Stimulated activated CD8-positive, alpha-beta memory T cell treated with anti-CD3 and anti-CD28 coated beads, Interleukin-7, amount 100 ng/mL, for 1 hour (primary cell): ENCODE measurements around the gene SERPINA1.

Experiments
- DNase-seq, 2 donors: peaks; one replicate each; pipeline ENCODE4 v3.0.0-alpha.2; 2020; ENCODE audit warnings: low read depth in 2 of 2

Gene SERPINA1

GRCh38 chr14:94397289-94398181, 9.1 kb upstream of the SERPINA1 start:
- DNase-seq = no peak

DNA sequence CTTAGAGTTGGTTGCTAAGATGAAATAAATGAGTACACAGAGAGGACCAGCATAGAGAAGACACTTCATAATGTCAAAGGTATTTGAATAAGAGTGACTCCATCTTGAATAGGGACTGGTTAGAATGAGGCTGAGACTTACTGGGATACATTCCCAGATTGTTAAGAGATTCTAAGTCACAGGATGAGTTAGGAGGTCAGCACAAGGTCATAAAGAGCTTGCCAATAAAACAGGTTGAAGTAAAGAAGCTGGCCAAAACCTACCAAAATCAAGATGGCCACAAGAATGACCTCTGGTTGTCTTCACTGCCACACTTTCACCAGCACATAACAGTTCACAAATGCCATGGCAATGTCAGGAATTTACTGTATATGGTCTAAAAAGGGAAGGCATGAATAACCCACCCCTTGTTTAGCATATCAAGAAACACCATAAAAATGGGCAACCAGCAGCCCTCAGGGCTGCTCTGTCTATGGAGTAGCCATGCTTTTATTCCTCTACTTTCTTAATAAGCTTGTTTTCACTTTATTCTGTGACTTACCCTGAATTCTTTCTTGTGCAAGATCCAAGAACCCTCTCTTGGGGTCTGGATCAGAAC, 8.3 kb upstream of the SERPINA1 start:
- DNase-seq = no peak

- DNase-seq = no peak
Measured at GRCh38 chr14:94395888-94396574, 7.6 kb upstream of the SERPINA1 start.

GRCh38 chr14:94395282-94395887, 7.0 kb upstream of the SERPINA1 start:
- no peak for DNase-seq

- DNase-seq = no peak
Measured at GRCh38 chr14:94394581-94395207, 6.3 kb upstream of the SERPINA1 start.

GRCh38 chr14:94394025-94394493, 5.7 kb upstream of the SERPINA1 start:
- DNase-seq = no peak

GRCh38 chr14:94393474-94393873, 5.1 kb upstream of the SERPINA1 start:
- no peak for DNase-seq

DNA sequence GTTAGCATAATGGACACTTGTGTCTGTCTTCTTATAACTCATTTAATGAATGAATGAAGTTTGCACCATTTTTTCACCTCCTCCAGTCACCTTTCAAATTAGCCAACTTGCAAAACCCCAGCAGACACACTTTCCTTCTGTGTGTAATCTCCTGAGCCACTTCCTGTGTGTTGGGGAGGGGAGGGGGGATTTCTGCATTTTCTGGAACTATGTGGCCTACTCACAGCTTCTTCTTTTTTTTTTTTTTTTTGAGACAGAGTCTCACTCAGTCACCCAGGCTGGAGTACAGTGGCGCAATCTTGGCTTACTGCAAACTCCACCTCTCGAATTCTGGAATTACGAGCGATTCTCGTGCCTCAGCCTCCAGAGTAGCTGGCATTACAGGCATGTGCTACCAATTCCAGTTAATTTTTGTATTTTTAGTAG, 4.1 kb upstream of the SERPINA1 start:
- no peak for DNase-seq

DNA sequence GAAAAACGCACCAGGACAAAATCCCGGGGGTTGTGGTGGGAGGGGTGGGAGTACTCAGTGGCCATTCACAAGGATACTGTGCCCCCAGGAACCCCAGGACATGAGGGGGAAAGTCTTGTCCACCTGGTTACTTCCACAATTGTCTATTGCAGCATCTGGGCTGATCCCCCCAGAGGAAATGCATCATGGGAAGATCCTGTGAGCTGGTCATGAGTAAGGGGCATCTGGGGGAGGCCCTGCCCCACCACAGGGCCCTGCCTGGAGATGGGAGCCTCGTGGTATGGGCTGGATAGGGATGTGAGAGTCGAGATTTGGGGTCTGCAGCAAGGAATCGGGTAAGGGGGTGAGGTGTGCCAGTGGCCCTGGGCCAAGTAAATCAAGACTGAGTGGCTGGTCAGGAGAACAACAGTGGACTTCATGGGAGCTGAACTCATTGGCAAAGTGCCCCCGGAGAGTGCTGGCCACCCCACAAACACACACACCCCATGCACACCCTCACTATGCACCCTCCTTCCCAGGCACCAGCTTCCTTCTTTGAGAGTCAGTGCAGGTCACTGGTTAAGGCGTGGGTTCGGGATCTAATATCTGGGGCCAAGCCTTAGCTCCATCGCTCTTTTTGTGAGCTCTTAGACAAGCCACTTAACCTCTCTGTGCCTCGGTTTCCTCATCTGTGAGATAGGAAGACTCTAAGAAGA, 3.0 kb upstream of the SERPINA1 start:
- no peak for DNase-seq

- DNase-seq = no peak
Measured at GRCh38 chr14:94390372-94391086, 2.1 kb upstream of the SERPINA1 start.

DNA sequence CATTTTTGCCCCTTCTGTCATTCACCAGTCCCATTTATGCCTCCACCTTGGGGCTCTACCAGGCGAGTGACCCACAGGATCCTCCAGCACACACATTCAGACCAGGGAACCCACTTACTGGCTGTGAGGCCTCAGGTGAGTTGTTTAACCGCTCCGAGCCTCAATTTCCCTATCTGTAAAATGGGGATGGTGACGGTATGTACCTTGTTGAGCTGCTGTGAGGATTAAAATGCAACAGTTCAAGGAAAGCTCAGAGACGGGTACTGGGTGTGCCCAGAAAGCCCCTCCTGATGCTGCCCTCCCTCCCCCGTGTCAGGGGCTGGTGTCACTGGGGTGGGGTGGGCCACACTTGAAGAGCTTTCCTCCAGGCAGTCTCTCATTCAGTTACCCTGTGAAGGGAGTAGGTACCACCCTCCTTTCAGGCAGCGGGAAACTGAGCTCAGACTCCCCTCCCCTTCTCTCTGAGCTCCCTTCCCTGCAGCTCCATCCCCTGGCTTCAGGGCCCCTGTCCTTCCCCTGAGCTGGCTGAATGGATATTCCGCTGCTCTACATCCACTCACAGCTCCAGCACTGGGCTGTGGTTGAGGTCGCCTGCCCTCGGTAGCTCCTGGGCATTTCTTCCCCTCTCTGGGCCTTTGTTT, 1.4 kb upstream of the SERPINA1 start:
- DNase-seq = no peak

DNA sequence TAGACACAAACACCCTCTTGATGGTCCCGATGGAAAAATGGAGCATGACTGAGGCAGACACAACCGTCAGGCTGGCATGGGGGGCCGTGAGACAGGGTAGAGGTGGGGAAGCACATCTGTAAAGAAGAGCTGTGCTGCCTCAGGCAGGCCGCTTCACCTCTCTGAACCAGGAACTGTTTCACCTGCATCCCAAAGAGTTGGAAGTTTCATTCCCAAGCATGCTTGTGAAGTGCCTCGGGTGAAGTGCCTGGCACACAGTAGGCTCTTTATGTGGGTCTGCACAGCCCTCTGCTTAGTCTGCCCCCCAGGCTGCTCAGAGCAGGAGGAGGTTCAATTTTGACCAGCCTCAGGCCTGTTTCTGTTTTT, 685 bp upstream of the SERPINA1 start:
- no peak for DNase-seq

DNA sequence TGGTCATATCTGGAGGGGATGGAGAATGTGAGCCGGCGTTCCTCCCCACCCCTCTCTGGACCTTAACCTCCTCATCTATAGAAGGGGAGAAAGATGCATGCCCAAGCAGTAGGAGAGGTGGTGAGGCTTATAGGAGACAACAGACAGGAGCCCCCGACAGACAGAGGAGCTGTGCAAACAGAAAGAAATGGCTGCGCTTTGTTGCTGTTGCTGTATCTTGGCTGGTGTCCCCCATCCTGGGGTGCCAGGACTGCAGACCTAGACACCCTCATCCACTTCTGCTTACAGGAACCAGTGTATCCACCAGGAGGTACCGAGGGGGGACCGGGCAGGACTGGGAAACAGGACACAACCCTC, 397 bp downstream of the SERPINA1 start:
- DNase-seq = no peak

DNA sequence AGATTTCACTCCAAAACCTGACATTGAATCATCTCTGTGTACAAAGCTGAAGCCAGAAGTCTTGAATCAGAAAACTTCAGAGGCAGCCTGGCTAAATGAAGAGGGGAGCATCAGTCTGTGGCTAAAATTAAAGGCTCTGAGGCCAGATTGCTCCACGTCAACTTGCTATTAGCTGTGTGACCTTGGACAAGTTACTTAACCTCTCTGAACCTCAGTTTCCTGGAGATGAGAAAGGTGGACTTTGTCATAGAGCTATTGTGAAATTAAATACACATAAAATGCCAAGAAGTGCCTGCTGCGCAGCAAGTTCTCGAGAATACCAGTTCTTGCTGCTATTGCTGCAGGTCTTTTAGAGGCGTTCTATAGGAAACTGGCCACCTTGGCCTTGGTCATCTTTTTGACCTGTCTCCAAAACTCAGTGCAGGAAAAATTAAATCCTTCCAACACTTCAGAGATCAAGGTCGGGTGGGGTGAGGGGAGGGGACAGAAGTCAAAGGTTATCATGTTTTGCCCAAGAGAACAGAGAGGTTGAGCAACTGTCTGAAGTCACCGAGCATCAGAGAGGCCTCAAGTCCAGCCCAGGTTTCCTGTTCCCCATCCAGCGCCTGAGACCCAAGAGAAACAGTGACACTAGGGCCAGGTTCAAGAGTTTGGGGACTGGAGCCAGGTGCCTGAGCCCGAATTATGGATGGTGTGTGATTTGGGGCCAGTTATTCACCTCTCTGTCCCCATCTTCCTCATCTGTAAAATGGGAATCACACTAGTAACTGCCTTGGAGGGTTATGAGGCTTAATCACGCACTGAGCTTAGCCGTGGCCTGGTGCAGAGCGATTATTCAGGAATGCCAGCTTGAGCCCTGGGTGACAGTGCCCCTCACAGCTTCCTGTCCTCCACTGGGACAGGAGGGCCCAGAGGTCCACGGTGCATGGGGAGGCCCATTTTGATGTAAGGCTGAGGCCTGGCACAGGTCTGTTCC, 1.1 kb downstream of the SERPINA1 start:
- no peak for DNase-seq

DNA sequence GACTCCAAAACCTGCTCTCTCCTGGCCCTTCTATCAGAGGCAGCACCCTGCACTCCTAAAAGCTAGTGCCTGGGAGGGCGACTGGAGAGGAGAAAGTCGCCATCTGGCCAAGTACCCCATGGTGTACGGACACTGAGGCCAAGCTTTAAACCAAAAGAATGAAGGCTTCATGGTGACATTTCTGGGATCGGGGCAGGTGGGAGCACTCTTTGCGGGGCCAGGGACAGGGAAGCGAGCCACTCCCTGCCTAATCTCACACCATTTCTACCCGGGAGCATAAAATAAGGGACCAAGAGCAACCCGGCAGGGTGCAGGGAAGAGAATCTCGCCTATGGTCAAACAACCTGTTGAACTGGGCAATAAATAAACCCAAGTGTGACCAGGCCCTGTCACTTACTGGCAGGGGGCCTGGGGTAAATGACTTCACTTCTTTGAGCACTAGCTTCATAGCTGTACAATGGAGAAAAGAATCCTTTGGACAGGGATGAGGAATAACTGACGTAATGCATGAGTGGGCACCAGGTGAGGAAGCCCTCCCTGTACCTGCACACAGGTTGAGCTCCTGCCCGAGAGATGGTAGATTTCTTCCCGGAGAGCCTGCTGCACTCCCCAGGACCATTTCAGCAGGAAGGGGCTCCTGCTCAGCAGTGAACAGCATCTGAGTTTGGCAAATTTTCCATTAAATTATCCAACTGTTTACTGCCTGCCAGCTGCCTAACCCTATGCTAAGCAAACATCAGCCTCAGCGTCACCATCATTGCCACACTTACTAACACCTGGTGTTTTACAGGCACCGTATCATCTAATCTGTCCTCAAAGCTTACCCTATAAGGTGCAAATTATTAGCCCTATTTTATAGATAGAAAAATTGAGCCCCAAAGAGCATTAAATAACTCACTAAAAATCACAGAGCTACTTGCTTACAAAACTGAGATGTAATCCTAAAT, 2.0 kb downstream of the SERPINA1 start:
- DNase-seq = no peak

DNA sequence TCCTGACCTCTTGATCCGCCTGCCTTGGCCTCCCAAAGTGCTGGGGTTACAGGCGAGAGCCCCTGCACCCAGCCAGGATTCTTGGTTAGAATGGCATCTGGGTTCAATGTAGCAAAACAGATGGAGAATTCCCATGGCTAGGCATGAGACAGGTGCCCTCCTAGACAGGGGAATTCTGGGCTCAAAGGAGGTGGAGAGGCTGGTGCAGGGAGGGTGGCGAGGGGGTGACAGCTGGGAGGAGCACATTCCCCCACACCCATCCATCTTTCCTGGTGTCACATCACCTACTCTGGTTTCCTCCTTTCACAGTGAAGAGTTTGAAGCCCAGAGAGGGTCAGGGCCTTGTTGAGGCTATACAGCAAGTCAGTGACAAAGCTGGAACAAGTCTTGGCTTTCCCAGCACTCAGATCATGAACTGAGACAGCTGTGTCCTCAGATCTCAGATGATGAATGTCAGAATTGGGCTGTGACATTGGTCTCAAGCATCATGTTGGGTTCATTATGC, 2.8 kb downstream of the SERPINA1 start:
- no peak for DNase-seq

DNA sequence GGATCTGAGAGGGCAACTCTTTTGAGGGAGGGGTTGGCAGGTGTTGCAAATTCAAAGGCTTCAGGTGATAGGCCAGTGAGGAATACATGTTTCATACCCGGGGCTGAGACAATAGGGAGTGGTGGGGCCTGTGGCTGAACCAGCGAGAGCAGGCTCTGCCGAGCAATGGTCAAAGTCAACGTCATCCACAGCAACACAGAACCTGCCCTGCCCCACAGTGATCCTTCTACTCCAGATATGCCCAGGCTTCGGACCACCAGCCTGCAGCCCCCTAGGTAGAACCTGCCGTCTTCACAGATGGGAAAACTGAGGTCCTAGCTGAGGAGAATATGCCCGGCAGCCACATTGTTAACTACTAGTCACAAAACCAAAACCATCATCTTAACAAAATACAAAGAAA, 4.1 kb downstream of the SERPINA1 start:
- DNase-seq = no peak

DNA sequence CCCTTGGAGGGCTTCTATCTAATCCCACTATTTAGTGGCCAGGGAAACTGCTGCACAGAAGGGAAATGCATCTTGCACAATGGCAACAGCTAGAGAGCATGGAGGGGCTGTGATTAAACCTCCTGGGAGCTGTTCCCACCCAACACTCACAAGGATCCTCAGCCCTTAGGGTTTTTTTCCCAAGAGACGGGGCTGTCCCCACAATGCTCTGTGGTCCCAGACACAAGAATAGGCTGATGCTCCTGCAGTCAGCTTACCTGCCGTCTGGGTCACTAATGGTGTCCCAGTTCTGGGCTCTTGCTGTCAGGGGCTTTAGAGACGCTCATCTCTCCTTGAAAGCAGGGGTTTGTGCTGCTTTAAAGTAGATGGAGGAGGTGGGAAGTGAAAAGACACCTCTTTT, 4.6 kb downstream of the SERPINA1 start:
- DNase-seq = no peak
